ENCODE results near the gene PLAU.
A peak's percentile ranks its signal among the peaks of the same experiment; 100 is the strongest.
"Not testable (repeated sequence)": the region's sequence is repeated elsewhere in the genome, so short reads cannot be mapped to it uniquely, and the experiment has no call there.

The PLAU gene

DNA sequence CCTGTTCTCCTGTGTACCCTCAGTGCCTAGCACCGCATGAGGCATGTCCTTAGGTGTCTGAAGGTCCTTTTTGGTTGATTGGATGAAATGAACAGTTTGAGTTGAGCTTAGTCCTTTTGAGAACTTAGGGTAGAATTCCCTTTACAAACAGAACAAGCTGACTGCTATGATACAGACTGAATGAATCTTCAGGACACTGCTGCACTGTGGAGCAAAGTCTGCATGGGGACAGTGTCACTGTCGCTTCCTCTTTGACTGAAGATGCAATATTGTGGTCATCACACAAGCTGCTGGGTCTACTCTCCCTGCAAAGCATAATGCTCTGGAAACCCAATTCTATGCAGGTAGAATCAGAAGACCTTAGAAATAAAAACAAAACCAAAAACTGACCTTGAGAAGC lies 8.6 kb upstream of the PLAU start:
- Mint-ChIP-seq H3K4me3 (no peak overlapping the region), H3K27me3 (peaks cover 6% of the 10 kb centered on the region), H3K9me3 (no peaks in the 10 kb centered on the region), H3K27ac (no peak overlapping the region), H3K36me3 (no peaks in the 10 kb centered on the region), H3K4me1 (no peaks in the 10 kb centered on the region)

DNA sequence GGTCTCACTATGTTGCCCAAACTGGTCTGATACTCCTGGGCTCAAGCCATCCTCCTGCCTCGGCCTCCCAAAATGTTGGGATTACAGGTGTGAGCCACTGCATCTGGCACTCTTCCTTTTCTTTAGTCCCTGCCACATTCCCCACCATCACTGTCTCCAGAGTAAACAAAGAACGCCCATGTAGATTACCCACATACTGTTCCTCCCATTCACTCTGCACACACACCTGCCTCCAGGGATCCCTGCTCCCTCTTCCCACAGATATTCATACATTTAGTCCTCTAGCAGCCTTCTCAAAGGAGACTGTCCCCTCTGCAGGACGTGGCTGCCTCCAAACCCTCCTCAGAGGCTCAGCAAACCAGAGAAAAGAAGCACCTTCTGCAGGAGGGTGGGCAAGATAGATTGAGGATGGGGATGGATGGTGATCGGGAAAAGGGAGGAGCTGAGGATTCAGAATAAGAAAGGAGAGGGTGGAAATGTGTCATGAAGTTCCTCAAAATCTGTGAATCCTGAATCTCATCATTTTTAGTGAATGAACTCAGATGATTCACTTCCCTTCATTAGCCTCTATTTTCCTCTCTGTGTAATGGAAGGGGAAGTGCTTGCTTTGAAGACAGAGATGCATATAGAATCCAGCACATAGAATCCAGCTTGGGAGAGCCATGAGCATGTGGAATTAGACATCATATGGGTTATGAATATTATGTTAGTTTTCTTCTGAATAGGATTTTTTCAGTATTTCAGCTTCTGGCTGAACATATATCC lies 5.5 kb upstream of the PLAU start:
- Mint-ChIP-seq H3K27ac (no peak overlapping the region), H3K27me3 (peaks cover 10% of the 10 kb centered on the region), H3K9me3 (no peaks in the 10 kb centered on the region), H3K4me3 (no peak overlapping the region), H3K36me3 (no peaks in the 10 kb centered on the region), H3K4me1 (peaks cover 26% of the 10 kb centered on the region)

DNA sequence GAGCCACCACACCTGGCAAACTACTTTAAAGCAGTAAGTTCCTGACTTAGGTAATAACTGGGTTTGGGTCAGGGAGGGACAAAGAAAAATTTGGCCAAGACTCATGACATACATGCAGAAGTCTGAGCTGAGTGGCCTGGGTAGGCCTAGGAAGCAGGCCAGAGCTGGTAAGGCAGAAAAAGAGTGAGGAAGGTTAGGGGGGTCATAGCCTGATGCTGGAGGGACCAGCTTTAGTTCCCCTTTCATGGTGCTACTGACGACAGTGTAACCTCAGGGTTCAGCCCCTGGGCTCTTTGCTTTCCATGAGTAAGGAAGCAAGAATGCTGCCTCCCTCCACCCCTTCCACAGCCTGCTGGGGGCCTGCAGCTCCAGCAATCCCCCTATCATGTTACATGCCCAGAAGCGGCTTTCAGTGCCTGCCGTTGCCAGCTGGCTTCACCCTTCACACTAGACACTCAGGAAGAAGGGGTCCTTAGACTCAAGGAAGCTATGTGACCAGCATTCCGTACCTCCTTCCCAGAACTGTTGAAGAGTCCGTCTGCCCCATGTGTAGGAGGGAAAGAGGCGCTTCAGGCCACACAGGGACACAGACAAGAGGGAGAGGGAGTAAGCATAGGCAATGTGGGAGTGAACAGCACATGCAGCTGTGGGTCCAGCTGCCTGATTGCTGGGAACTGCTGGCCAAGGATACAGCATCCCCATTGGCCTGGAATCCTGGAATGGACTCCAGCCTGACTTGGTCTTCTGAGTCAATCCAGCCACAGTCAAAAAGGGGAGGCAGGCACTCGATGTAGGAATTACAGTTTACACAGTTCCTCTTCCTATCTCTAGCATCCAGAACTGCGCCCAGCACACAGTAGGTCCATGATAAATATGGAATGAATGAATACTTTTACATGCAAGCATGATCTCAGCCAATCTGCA lies 4.1 kb upstream of the PLAU start:
- H3K27me3 Mint-ChIP-seq = peaks cover 18% of the 10 kb centered on the region
- H3K4me1 Mint-ChIP-seq = peaks cover 35% of the 10 kb centered on the region
- no peaks in the 10 kb centered on the region for H3K36me3 Mint-ChIP-seq
- H3K27ac Mint-ChIP-seq = no peak overlapping the region
- no peaks in the 10 kb centered on the region for H3K9me3 Mint-ChIP-seq
- H3K4me3 Mint-ChIP-seq = peak overlapping the region; percentile 41

DNA sequence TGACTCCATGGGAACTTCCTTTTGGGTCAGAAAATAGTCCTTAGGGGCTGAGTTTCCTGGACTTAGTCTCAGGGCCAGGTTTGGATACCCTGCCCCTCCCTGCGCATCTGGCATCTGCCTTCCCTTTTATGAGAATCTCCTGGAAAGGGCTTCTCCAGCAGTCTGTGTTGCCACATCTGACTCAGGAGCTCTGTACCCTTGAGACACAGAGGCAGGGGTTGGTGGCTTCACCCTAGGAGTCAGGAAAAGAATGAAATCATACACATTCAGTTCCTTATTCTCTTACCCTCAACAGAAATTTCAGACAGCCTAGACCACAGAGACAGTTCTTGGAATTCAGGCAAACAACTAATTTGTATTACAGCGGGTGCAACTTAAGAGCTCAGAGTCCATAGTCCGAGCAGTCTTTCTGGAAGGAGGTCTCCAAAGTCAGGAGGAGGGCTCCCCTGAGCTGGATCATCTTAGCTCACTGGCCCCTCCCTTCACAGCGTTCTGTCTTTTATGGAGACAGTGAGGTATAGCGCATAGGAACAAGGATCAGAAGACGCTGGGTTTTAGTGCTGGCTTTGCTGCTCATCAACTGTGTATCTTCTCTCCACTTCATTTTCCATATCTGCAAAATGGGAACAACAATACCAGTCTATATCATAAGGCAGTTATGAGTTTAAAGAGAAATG lies 3.0 kb upstream of the PLAU start:
- H3K27me3 Mint-ChIP-seq = peaks cover 20% of the 10 kb centered on the region
- peak overlapping the region; percentile 61 for H3K4me3 Mint-ChIP-seq
- H3K9me3 Mint-ChIP-seq = no peaks in the 10 kb centered on the region
- H3K36me3 Mint-ChIP-seq = no peaks in the 10 kb centered on the region
- H3K4me1 Mint-ChIP-seq = peaks cover 35% of the 10 kb centered on the region
- no peak overlapping the region for H3K27ac Mint-ChIP-seq

DNA sequence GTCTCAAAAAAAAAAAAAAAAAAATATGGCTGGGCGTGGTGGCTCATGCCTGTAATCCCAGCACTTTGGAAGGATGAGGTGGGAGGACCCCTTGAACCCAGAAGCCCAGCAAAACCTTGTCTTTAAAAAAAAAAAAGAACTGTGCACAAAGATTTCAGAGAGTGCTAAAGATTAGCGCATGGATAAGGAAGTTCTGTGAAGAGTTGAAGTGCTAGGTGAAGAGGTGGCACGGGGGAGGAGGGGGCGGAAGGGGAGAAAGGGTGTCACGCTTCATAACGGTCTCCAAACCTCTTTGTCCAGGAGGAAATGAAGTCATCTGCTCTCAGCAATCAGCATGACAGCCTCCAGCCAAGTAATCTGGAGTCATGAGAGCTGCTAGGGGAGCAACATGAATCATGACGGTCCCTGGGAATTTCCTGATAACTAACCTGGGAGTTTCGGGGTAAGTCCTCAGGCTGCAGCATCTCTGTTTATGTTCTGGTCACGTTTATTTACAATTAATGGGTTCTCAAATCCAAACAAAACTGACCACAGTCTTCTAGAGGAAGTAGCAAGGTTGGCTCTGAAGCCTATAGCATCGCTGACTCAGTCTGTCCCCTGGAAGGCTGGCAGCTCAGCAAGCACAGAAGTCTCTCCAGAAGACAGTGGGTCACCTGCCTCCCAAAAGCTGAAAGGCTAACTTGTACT lies 1.9 kb upstream of the PLAU start:
- peaks cover 27% of the 10 kb centered on the region for H3K27me3 Mint-ChIP-seq
- H3K4me3 Mint-ChIP-seq = peak overlapping the region; percentile 61
- no peaks in the 10 kb centered on the region for H3K36me3 Mint-ChIP-seq
- no peaks in the 10 kb centered on the region for H3K9me3 Mint-ChIP-seq
- H3K27ac Mint-ChIP-seq = peak overlapping the region; percentile 41
- H3K4me1 Mint-ChIP-seq = peaks cover 35% of the 10 kb centered on the region

DNA sequence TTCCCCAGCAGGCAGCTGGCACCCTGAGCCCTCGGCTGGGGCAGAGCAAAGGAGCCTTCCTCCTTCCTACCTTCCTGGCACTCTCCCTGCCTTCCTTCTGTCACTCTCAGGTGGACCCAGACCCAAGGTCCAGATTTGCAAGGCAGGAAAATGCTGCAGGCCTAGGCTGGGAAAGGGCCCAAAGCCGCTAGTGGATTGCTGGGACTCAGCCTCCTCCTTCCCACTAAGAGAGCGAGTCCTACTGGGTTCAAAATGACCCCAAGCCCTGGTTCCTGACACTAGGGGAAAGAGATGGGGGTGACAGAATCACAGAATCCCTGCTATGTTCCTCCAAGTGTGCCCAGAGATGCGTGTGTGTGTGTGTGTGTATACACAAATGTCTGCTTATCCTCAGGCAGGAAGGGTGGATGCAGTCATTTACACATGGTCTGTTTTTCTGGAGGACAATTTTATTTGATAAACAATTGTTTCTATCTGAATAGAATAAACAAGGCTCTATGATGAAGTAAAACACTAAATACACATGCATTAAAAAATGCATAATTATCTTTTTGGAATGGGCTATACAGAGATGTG lies 1.3 kb upstream of the PLAU start:
- H3K36me3 Mint-ChIP-seq = no peaks in the 10 kb centered on the region
- peaks cover 27% of the 10 kb centered on the region for H3K27me3 Mint-ChIP-seq
- H3K4me3 Mint-ChIP-seq = peak overlapping the region; percentile 91
- no peaks in the 10 kb centered on the region for H3K9me3 Mint-ChIP-seq
- H3K27ac Mint-ChIP-seq = no peak overlapping the region
- H3K4me1 Mint-ChIP-seq = peaks cover 35% of the 10 kb centered on the region

DNA sequence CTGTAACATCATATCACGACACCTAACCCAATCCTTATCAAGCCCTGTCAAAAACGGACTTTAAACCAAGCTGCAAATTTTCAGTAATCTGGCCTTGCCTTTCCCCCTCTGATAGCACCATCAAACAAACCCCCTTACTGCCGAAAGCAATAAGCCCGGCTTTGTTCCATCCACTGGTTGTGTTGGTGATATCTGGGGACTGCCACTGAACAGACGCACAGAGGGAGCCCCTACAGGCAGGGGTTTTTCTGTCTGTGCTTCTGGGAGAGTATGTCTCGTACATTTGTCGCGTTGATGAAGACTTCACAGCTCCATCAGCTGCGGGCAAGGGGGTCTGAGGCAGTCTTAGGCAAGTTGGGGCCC lies 550 bp upstream of the PLAU start:
- peaks cover 25% of the 10 kb centered on the region for H3K27me3 Mint-ChIP-seq
- no peaks in the 10 kb centered on the region for H3K9me3 Mint-ChIP-seq
- peak overlapping the region; percentile 91 for H3K4me3 Mint-ChIP-seq
- H3K27ac Mint-ChIP-seq = peak overlapping the region; percentile 41
- no peaks in the 10 kb centered on the region for H3K36me3 Mint-ChIP-seq
- H3K4me1 Mint-ChIP-seq = peaks cover 35% of the 10 kb centered on the region

DNA sequence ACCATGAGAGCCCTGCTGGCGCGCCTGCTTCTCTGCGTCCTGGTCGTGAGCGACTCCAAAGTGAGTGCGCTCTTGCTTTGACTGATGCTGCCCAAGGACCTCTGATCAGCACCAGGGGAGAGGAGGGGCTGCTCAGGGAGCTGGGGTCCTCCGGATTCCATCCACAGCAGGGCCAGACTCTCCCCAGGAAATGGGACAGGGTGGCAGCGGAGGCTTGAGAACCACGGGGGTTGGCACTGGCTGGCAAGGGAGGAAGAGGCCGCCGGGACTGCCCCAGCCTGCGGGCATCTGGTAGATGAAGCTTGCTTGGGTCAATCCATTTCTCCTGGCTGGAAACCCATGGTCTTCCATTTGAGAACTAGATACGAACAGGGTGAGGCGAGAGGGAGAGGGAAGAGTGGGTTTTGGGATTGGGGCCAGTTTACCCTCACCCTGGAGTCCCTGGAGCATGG lies 647 bp downstream of the PLAU start:
- Mint-ChIP-seq H3K4me3 (peak overlapping the region; percentile 95), H3K27ac (no peak overlapping the region), H3K9me3 (no peaks in the 10 kb centered on the region), H3K36me3 (no peaks in the 10 kb centered on the region), H3K4me1 (peaks cover 35% of the 10 kb centered on the region), H3K27me3 (peaks cover 27% of the 10 kb centered on the region)

DNA sequence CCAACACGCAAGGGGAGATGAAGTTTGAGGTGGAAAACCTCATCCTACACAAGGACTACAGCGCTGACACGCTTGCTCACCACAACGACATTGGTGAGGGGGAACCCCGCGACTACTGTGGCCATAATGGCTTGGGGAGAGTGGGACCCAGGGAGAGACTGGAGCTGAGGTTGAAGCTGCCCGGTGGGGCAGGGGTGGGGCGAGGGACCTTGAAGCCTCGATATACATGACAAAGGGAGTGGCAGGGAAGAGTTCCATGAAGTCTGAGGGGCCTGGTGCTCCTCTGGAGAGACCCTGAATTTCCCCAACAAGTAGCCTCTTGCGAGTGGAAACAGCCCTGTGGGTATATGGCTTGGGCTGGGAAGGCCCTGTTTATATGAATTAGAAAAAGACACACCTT lies 3.1 kb downstream of the PLAU start:
- H3K4me3 Mint-ChIP-seq = no peak overlapping the region

DNA sequence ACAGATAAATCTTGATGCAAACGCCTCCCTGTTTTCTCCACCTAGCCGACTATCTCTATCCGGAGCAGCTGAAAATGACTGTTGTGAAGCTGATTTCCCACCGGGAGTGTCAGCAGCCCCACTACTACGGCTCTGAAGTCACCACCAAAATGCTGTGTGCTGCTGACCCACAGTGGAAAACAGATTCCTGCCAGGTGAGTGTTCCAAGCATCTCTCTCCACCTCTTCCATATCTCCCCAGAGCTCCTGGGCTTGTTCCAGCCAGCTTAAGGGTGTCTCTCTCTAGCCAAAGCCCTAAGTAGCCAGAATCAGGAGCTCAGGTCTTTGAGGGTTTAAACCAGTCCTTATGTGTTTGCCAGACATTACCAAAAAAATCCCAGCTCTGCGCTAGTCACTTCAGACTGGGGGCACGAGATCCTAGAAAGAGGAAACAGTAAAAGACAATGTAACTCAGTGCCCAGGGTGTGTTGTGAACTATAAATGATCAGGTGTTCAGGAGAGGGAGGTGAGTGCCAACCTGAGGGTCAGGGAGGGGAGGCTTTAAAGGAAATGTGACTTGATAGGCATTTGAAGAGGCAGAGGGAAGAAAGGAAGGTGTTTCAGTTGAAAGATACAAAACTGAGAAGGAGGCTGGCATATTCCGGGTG lies 4.4 kb downstream of the PLAU start:
- Mint-ChIP-seq H3K4me3 (no peak overlapping the region), H3K9me3 (no peaks in the 10 kb centered on the region), H3K4me1 (peaks cover 17% of the 10 kb centered on the region), H3K27me3 (peaks cover 21% of the 10 kb centered on the region), H3K36me3 (no peaks in the 10 kb centered on the region), H3K27ac (peak overlapping the region; percentile 60)

More for the DNA sequence above, 3.1 kb downstream of the PLAU start:
- peaks cover 23% of the 10 kb centered on the region for H3K4me1 Mint-ChIP-seq
- no peaks in the 10 kb centered on the region for H3K36me3 Mint-ChIP-seq
- no peaks in the 10 kb centered on the region for H3K9me3 Mint-ChIP-seq
- H3K27ac Mint-ChIP-seq = no peak overlapping the region
- H3K27me3 Mint-ChIP-seq = peaks cover 24% of the 10 kb centered on the region

DNA sequence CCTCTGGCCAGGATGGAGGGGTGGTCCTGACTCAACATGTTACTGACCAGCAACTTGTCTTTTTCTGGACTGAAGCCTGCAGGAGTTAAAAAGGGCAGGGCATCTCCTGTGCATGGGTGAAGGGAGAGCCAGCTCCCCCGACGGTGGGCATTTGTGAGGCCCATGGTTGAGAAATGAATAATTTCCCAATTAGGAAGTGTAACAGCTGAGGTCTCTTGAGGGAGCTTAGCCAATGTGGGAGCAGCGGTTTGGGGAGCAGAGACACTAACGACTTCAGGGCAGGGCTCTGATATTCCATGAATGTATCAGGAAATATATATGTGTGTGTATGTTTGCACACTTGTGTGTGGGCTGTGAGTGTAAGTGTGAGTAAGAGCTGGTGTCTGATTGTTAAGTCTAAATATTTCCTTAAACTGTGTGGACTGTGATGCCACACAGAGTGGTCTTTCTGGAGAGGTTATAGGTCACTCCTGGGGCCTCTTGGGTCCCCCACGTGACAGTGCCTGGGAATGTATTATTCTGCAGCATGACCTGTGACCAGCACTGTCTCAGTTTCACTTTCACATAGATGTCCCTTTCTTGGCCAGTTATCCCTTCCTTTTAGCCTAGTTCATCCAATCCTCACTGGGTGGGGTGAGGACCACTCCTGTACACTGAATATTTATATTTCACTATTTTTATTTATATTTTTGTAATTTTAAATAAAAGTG lies 6.0 kb downstream of the PLAU start:
- Mint-ChIP-seq H3K4me1 (peaks cover 16% of the 10 kb centered on the region), H3K27ac (no peak overlapping the region), H3K27me3 (peaks cover 12% of the 10 kb centered on the region), H3K4me3 (no peak overlapping the region), H3K9me3 (no peaks in the 10 kb centered on the region), H3K36me3 (no peaks in the 10 kb centered on the region)

DNA sequence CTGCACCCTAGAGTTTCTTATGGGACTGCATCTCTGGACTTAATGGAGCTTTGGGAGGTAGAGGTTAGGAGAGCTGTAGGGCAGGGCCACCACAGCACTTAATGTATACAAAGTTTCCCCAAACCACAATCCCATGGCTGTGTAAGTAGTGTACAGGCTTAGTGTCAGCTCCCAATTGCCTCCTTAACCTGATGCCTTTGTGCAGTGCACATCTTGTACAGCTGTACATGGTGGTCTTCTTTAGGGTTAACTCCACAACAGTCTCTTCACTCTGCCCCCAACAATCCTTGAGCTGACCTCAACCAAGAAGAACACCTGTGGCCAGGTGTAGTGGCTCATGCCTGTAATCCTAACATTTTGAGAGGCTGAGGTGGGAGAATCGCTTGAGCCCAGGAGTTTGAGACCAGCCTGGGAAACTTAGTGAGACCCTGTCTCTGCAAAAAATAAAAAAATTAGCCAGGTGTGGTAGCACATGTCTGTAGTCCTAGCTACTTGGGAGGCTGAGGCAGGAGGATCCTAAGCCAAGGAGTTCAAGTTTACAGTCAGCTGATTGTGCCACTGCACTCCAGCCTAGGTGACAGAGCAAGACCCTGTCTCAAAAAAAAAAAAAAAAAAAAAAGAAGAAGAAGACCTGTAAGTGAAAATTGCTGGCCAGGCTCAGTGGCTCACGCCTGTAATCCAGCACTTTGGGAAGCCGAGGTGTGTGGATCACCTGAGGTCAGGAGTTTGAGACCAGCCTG lies 6.8 kb downstream of the PLAU start:
- Mint-ChIP-seq H3K4me3 (no peak overlapping the region), H3K27me3 (peaks cover 11% of the 10 kb centered on the region), H3K4me1 (peaks cover 24% of the 10 kb centered on the region), H3K36me3 (no peaks in the 10 kb centered on the region), H3K9me3 (no peaks in the 10 kb centered on the region), H3K27ac (no peak overlapping the region)

DNA sequence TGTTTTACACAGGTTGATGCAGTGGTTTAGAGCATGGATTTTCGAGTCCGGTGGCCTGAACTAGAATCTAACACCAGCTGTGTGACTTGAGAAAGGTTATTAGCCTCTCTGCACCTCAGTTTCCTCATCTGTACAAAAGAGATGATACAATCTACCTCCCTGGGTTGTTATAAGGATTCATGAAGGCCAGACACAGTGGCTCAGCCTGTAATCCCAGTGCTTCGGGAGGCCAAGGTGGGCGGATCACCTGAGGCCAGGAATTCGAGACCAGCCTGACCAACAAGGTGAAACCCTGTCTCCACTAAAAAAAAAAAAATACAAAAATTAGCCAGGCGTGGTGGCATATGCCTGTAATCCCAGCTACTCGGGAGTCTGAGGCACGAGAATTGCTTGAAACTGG lies 8.5 kb downstream of the PLAU start:
- H3K4me1 Mint-ChIP-seq = peaks cover 35% of the 10 kb centered on the region
- H3K9me3 Mint-ChIP-seq, H3K27ac Mint-ChIP-seq, H3K36me3 Mint-ChIP-seq, H3K4me3 Mint-ChIP-seq: not testable (repeated sequence)
- peaks cover 14% of the 10 kb centered on the region for H3K27me3 Mint-ChIP-seq
